ENCODE measurements around the gene MED4.

DNA sequence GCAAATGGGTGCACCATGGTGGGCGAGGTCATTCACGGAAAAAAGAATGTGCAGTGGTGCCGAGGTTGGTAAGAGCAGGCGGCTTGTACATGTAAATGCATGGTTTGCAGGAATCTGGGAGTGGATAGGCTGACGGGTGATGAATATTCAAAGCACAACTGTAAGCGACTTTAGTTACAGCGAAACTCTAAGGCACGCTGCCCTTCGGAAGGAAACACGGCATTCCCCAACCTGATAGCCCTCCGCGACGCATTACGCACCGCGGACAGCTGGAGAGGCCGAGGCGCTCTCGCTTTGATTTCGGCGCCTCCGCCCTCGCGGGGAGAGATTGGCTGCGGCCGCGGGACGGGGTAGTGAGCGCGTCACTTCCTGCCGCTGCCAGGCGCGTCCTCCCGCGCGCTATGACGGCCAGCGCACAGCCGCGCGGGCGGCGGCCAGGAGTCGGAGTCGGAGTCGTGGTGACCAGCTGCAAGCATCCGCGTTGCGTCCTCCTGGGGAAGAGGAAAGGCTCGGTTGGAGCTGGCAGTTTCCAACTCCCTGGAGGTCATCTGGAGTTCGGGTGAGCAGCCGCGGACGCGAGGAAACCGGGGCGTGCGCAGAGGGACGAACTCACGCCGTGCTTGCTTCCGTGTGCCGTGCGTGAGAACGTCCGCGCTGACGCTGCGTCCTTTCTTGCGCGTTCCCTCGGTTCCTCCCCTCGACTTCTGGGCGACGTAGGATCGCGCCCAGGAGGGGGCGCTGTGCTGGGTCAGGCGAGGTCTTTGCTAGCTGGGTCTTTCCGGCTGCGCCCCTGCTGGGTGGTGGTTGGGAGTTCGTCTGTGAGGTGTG lies 57.3 kb downstream of the MED4 start, which contains the start of gene NUDT15:
- TF ChIP-seq, protein P1, sequence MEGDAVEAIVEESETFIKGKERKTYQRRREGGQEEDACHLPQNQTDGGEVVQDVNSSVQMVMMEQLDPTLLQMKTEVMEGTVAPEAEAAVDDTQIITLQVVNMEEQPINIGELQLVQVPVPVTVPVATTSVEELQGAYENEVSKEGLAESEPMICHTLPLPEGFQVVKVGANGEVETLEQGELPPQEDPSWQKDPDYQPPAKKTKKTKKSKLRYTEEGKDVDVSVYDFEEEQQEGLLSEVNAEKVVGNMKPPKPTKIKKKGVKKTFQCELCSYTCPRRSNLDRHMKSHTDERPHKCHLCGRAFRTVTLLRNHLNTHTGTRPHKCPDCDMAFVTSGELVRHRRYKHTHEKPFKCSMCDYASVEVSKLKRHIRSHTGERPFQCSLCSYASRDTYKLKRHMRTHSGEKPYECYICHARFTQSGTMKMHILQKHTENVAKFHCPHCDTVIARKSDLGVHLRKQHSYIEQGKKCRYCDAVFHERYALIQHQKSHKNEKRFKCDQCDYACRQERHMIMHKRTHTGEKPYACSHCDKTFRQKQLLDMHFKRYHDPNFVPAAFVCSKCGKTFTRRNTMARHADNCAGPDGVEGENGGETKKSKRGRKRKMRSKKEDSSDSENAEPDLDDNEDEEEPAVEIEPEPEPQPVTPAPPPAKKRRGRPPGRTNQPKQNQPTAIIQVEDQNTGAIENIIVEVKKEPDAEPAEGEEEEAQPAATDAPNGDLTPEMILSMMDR (IDR thresholded peaks at IDR 0.05): peak; percentile 91 to 98 (median 98)
- TF ChIP-seq POLR2A (IDR thresholded peaks at IDR 0.05): peak; percentile 53

Measured in breast epithelium (tissue), 3 donors.